Activated naive CD4-positive, alpha-beta T cell treated with Interleukin-2 at 50 U/mL for 16 hours (primary cell): ENCODE data around the gene GALNT8.
"Not testable (repeated sequence)": the region's sequence is repeated elsewhere in the genome, so short reads cannot be mapped to it uniquely, and the experiment has no call there.

ENCODE experiments used
- DNase-seq: peaks from one replicate; pipeline ENCODE4 v3.0.0-alpha.2; 2020

The GALNT8 gene, protein sequence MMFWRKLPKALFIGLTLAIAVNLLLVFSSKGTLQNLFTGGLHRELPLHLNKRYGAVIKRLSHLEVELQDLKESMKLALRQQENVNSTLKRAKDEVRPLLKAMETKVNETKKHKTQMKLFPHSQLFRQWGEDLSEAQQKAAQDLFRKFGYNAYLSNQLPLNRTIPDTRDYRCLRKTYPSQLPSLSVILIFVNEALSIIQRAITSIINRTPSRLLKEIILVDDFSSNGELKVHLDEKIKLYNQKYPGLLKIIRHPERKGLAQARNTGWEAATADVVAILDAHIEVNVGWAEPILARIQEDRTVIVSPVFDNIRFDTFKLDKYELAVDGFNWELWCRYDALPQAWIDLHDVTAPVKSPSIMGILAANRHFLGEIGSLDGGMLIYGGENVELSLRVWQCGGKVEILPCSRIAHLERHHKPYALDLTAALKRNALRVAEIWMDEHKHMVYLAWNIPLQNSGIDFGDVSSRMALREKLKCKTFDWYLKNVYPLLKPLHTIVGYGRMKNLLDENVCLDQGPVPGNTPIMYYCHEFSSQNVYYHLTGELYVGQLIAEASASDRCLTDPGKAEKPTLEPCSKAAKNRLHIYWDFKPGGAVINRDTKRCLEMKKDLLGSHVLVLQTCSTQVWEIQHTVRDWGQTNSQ

GRCh38 chr12:4719821-4720636, at the start of gene GALNT8:
Gene GALNT8 (plus strand): TSS chr12:4720400. CDS start chr12:4720678, 278 bp downstream.
- no peak for DNase-seq

DNA sequence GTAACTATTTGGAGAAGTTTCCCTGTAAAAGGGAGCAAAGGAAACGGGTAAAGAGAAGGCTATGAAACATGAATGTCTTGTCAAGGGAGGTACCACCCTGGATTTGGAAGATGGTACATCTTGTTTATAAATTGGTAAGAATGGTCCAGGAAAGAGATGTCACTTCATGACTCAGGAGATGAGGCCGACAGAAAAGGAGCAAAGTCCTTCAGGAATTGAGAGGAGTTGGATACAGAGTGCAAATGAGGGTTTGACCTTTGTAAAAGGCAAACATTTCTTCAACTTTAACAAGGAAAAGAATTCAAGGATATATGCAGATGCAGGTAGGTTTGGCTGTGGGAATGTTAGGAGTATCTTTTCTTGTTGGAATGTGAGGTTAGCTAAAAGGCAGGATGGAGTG, 40.5 kb upstream of the GALNT8 start:
- no peak for DNase-seq

DNA sequence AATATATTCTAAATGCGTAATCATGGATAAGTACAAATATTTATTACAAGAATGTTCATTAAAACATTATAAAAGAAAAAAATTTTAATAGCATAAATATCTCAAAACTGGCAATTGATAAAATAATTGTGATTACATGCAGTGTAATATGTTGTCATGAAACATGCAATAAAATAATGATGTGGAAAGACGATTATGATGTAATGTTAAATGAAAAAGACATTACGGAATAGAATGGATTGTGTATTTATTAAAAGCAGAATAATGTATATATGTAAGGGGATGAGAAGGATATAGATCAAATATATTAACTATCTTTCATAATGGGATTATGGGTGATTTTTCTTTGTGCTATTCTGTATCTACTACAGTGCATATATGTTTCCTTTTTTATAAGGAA, 38.5 kb upstream of the GALNT8 start:
- DNase-seq, result no peak

- no peak for DNase-seq
These were observed 34.9 kb upstream of the GALNT8 start for GRCh38 chr12:4685317-4685716.

- DNase-seq, result no peak
These were observed 29.4 kb upstream of the GALNT8 start for GRCh38 chr12:4690760-4691159.

DNA sequence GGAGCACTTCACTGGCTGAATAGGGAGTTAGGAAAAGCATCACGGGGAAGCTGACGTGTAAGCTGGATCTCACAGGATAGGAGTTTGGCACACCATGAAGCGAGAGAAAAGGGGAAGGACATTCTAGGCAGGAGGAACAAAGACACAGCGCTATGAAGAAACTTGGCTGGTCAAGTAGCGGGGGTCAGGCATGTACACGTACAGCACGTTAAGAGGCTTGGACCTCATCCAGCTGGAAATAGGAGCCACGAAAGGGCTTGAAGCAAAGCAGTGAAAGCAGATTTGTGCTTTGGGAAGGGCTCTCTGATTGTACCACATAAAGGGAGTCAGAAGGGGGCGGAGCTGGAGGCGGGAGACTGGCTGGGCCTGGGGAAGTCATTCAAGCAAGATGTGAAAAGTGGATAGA, 19.6 kb upstream of the GALNT8 start:
- no peak for DNase-seq

DNA sequence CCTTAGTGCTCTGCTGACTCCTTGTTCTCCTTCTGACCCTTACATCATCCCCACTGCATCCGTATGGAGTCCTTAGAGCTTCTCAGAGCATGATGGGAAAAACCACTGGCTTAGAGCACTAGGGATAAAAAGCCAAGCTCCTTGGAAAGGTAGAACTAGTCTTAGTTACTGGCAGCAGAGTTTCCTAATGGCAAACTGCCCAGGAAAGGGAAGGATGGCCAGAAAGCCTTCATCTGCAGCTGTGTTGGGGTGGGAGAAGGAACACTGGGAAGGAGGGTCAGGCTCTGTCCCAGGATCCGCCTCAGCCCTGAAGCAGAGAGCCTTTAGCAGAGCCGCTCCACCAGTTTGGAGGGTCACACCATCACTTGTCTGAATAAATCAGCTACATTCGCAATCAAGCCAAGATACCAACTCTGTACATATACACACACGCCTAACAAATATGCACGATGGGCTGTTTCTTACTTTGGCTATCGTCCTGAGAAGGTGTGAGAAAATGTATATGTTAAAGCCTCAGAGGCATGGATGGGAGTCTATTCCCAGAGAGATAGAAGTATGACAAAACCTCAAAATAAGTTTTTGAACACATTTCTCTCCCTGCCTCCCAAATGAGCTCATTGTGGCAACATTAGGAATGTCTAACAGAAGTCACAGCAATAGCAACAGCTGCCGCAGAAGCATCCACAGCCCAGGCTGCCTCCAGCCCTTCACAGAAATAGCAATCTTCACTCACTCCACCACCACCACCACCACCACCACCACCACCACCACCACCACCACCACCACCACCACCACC, 18.6 kb upstream of the GALNT8 start:
- no peak for DNase-seq

DNA sequence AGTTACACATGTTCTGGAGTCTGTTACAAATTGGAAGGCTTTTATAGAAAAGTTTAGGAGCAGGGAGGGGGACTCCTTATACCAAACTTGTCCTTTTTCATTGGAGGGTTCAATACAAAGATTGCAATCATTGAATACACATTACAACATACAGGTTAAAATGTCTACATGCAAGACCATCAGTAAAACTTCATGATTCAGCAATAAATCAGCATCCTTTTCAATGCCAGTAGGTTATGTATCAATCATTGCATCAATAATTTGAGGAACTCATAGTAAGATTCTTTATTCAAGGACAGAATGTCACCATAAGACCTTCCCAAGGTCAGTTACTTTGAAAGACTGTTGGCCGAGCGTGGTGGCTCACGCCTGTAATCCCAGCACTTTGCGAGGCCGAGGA, 16.5 kb upstream of the GALNT8 start:
- no peak for DNase-seq

DNA sequence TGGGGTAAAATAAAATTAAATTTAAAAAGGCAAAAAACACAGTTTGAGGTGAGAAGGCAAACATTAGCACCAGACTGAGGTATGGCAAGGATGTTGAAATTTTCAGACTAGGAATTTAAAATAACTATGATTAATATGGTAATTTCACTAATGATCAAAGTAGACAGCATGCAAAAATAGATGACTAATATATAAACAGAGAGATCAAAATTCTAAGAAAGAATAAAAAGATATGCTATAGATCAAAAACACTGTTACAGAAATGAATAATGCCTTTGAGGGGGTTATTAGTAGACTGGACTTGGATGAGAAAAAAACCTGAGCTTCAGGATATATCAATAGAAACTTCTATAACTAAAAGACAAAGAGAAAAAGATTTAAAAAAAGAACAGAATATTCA, 14.4 kb upstream of the GALNT8 start:
- no peak for DNase-seq

- no peak for DNase-seq
These were observed 12.9 kb upstream of the GALNT8 start for GRCh38 chr12:4707306-4707705.

GRCh38 chr12:4710113-4710512, 10.1 kb upstream of the GALNT8 start:
- no peak for DNase-seq

DNA sequence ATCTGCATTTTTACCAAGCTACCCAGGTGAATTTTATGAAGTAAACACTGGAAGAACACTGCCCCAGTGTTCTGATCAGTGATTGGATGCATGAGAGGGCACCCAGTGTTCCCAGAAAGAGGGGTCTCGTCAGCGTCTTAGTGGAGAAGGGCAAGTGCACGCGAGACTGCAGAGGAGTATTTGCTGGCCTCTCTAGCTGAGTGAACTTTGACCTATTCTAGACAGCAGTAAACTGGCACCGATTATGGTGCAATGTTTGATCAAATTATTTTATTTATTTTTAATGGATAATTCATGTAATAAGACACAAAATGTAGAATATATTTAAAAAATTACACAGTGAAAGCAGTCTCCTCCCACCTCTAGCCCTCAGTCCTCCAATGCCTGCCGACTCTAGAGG, 5.3 kb upstream of the GALNT8 start:
- DNase-seq, result no peak

DNA sequence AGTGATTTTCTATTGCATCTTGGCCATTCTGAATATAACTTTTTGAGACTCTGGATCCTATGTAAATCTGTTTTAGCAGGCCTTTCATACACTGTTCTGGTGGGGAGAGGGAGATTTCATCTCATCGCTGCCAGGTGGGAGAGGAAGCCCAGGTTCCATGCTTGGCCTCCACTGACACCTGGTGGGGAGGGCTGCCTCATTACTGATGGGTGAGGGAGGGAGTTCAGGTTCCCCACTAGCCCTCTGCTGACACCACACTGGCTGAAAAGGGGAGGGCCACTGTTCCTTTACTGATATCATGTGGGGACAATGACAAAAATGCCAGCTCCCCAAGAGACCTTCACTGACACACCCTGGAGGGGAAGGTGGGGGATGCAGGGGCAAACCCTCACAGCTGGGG, 2.4 kb upstream of the GALNT8 start:
- DNase-seq, result no peak

DNA sequence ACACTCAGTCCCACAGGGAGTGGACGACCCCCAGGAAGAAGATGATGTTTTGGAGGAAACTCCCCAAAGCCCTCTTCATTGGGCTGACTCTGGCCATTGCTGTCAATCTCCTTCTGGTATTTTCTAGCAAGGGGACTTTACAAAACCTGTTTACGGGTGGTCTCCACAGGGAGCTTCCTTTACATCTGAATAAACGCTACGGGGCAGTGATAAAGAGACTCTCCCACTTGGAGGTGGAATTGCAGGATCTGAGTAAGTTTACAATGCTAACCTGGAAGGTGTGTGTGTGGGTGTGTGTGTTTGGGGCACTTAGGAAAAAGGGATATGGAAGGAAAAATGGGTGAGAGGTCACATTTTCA, 416 bp downstream of the GALNT8 start:
- no peak for DNase-seq

DNA sequence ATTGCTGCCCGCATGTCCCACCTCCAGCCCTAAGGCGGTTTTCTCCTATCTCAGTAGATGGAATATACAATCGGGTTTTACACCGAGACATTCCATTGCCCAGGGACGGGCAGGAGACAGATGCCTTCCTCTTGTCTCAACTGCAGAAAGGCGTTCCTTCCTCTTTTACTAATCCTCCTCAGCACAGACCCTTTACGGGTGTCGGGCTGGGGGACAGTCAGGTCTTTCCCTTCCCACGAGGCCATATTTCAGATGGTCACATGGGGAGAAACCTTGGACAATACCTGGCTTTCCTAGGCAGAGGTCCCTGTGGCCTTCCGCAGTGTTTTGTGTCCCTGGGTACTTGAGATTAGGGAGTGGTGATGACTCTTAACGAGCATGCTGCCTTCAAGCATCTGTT, 1.4 kb downstream of the GALNT8 start:
- DNase-seq, result not testable (repeated sequence)

- no peak for DNase-seq
These were observed 3.0 kb downstream of the GALNT8 start for GRCh38 chr12:4723226-4723625.

GRCh38 chr12:4725057-4725456, 4.9 kb downstream of the GALNT8 start:
- DNase-seq, result no peak

- DNase-seq, result no peak
These were observed 14.6 kb downstream of the GALNT8 start for GRCh38 chr12:4734625-4735340.

DNA sequence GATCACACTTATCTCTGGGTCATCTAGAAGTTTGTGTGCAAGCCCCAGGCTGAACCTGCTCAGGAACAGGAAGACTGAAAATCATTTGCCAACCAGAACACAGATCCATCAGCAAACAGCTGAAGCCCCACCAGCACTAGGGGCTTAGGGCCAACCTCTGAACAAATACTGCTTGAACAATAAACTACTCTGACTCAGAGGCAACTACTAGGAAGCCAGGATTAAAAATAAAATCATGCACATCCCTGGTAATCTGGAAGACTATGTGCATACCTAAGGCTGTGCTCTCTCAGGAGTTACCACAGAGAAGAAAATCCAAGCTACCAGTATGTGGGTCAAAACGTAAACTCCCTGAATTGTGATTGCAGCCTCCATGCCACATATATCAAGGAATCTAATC, 15.9 kb downstream of the GALNT8 start:
- DNase-seq, result no peak

- DNase-seq, result no peak
These were observed 18.3 kb downstream of the GALNT8 start for GRCh38 chr12:4738541-4738940.

DNA sequence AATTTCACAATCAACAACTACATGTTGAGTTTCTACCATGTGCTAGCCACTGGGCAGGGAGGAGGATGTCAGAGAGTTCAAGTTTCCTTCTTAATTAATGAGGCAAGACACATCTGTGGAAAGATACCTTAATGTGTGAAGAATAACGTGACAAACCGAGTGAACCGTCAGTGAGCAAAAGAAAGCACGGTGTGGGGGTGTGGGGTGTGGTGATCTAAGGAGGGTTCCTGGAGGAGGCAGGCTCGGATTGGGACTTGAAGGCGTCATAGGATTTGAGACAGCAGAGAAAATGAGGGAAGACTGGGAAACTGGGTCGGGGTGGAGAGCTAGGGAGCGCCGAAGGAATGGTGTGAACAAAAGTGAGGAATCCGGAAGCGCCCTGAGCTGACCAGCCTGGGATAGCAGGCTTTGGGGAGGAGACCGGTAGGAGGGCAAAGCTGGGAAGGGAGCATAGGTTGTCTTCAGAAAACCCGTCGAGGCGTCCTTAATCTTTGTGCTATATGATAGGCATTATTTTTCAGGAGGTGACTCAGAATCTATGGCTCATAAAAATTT, 22.3 kb downstream of the GALNT8 start:
- DNase-seq, result no peak

GRCh38 chr12:4743046-4743445, 22.8 kb downstream of the GALNT8 start:
- no peak for DNase-seq
